ENCODE results near the gene PKN3.

The PKN3 gene

GRCh38 chr9:128750926-128751595, 48.8 kb downstream of the PKN3 start:
- DNase-seq = no peak

DNA sequence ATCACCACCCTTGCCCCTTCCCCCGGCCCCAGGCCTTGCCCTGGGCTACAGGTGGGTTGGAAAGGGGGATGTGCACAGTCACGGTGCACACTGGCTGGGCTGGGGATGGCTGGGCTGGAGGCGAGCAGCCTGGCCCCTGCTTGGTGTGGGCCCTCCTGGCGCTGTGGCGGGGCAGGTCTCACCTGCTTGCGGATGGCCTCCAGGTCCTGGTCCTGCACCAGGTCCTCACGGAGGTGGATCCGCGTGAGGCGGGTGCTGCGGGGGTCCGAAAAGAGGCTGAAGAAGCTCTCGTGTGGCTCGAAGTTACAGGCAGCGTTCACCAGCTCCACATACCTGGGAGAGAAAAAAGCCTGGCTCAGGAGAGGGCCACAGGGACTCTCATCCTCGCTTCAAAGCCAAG, 51.3 kb downstream of the PKN3 start:
- DNase-seq = no peak

DNA sequence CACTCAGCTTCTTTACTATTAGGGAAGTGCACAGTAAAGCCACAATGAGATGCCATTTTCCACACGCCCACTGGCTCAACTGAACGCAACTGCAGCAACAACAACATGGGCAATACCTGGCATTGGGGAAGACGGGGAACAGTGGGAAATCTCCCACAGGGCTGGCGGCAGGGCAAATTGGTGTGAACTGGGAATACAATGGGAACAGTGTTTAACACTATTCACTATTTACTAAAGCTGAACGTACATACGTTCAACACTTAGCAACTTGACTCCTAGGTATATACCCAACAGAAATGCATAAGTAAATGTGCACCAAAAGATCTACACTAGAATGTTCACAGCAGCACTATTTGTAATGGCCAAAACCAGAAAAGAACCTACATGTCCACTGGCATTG, 55.3 kb downstream of the PKN3 start:
- DNase-seq = no peak

GRCh38 chr9:128762671-128763449, 60.6 kb downstream of the PKN3 start:
- DNase-seq = no peak

- no peak for DNase-seq
Observed at GRCh38 chr9:128764361-128764760, 62.1 kb downstream of the PKN3 start.

GRCh38 chr9:128765499-128765898, 63.2 kb downstream of the PKN3 start:
- DNase-seq = no peak

- DNase-seq = no peak
Observed at GRCh38 chr9:128768606-128769005, 66.3 kb downstream of the PKN3 start.

Measured in NCI-H1417 (cell line).